HG02885 (cell line): ENCODE data around the gene RPAIN.

ENCODE experiments used
- ATAC-seq: cut with Tn5 transposase; IDR thresholded peaks from one replicate; pipeline ENCODE4 v1.9.1; 2021; ENCODE audit warnings: mild to moderate bottlenecking; ENCODE audit not compliant: unreplicated experiment, poor library complexity

The RPAIN gene

DNA sequence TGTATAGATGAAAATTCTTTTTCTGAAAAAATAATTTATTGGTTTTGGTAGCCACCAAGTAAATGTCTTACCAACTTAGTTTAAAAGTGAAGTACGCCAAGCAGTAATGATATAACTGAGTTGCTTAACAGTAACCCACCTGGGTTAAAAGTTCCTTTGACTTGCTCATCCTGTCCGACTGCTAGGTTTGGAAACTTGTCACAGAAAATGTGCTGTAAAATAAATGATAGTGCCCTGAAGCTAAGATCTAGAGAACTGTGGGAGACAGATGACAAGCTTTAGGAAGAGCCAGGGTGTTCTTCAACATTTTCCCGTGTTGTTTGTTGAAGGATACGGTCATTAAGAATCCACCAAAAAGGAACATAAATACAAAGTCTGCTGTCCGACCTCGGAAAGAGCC is 61.0 kb downstream of the RPAIN start:
- no peak for ATAC-seq

- ATAC-seq = no peak
Observed at GRCh38 chr17:5481451-5481850, 61.5 kb downstream of the RPAIN start.
